Smooth muscle cell (in vitro differentiated cells): ENCODE data around the gene SORL1. TPM values are rescaled to one million over a fixed set of nuclear protein-coding genes. Genes with fewer than 3 reads are reported as not detected.

Experiments used
- DNase-seq: peaks from one replicate; lab custom pipeline; 2025; ENCODE audit not compliant: unreplicated experiment; lab: John Stamatoyannopoulos, UW
- H2AFZ ChIP-seq: fragments of 200-600 bp; sonication (generic); 2 replicates; pipeline ENCODE4 v1.6.0; 2016; ENCODE audit warnings: antibody characterized with exemption, low read depth, mild to moderate bottlenecking
- H3F3A ChIP-seq: fragments of 200-600 bp; sonication (generic); 2 replicates; pipeline ENCODE4 v1.6.0; 2017; ENCODE audit warnings: antibody characterized with exemption, low read depth
- H3K27ac ChIP-seq: fragments of 200-600 bp; sonication (generic); 2 replicates; pipeline ENCODE4 v1.5.1; 2016; ENCODE audit warnings: low read depth, mild to moderate bottlenecking
- H3K27me3 ChIP-seq: fragments of 200-600 bp; sonication (generic); 2 replicates; pipeline ENCODE4 v1.6.1; 2016; ENCODE audit warnings: low read depth, mild to moderate bottlenecking
- H3K36me3 ChIP-seq: fragments of 200-600 bp; sonication (generic); 2 replicates; pipeline ENCODE4 v1.5.1; 2016; ENCODE audit warnings: low read depth
- H3K4me1 ChIP-seq: fragments of 200-600 bp; sonication (generic); 2 replicates; pipeline ENCODE4 v1.5.1; 2016; ENCODE audit warnings: low read depth
- H3K4me2 ChIP-seq: fragments of 200-600 bp; sonication (generic); 2 replicates; pipeline ENCODE4 v1.6.0; 2016; ENCODE audit warnings: mild to moderate bottlenecking
- H3K4me3 ChIP-seq: fragments of 200-600 bp; sonication (generic); 2 replicates; pipeline ENCODE4 v1.5.1; 2016; ENCODE audit warnings: mild to moderate bottlenecking
- H3K79me2 ChIP-seq: fragments of 200-600 bp; sonication (generic); 2 replicates; pipeline ENCODE4 v1.6.0; 2016; ENCODE audit warnings: low read depth, mild to moderate bottlenecking
- H3K9ac ChIP-seq: fragments of 200-600 bp; sonication (generic); 2 replicates; pipeline ENCODE4 v1.6.0; 2016; ENCODE audit warnings: low read depth
- H3K9me3 ChIP-seq: fragments of 200-600 bp; sonication (generic); replicated peaks from 2 replicates; pipeline ENCODE4 v1.5.1; 2016; ENCODE audit warnings: low read depth
- H4K20me1 ChIP-seq: fragments of 200-600 bp; sonication (generic); 2 replicates; pipeline ENCODE4 v1.6.0; 2016; ENCODE audit warnings: low read depth
- CTCF ChIP-seq: fragments of 200-600 bp; sonication (generic); IDR thresholded peaks from 2 replicates; pipeline ENCODE4 v1.5.1; 2017; ENCODE audit warnings: borderline replicate concordance, mild to moderate bottlenecking, antibody characterized with exemption; ENCODE audit not compliant: insufficient read depth, poor library complexity, severe bottlenecking
- WGBS: methylation state at CpG from one replicate; pipeline ENCODE4 v1.1.7; 2016; ENCODE audit warnings: low lambda C conversion rate; 5-methylcytosine and 5-hydroxymethylcytosine counted together
- polyA plus RNA-seq: library from polyadenylated mRNA; unstranded; fragments of >200 nt; fragmentation: Nextera tagmentation; extraction: Ambion mirVana; gene quantifications from 2 replicates; pipeline ENCODE4 v1.2.1, GENCODE V29; 2016
- total RNA-seq: library from RNA; depleted of rRNA; stranded (reverse); fragments of >200 nt; gene quantifications from 2 replicates; pipeline ENCODE4 v1.2.3, GENCODE V29; 2014

Gene SORL1
- total and polyA plus RNA-seq, 2 experiments from 2014 or later, result 1.2 to 5.8 TPM

GRCh38 chr11:121654259-121654842 lies 202.2 kb downstream of the SORL1 start:
- Histone ChIP-seq H3K4me1 (peaks cover 31% of the 10 kb centered on the region), H3K36me3 (no peaks in the 10 kb centered on the region), H3K27ac (peak overlapping the region; percentile 98), H3F3A (no peaks in the 10 kb centered on the region), H3K27me3 (no peaks in the 10 kb centered on the region), H3K4me2 (peak overlapping the region; percentile 88), H3K79me2 (no peaks in the 10 kb centered on the region), H2AFZ (peak overlapping the region; percentile 64), H4K20me1 (no peaks in the 10 kb centered on the region), H3K4me3 (peak overlapping the region; percentile 53), H3K9ac (peak overlapping the region; percentile 94), H3K9me3 (no peaks in the 10 kb centered on the region)
- 63% methylated on average over 8 of the region's 8 CpGs for WGBS
- DNase-seq, result no peak
- TF ChIP-seq CTCF, result no peak

- H3K36me3 ChIP-seq, result no peaks in the 10 kb centered on the region
- DNase-seq, result no peak
- H3K9ac ChIP-seq, result peak overlapping the region; percentile 94
- H4K20me1 ChIP-seq, result no peaks in the 10 kb centered on the region
- 22% methylated on average over 16 of the region's 16 CpGs for WGBS
- no peaks in the 10 kb centered on the region for H3K27me3 ChIP-seq
- no peaks in the 10 kb centered on the region for H3K9me3 ChIP-seq
- TF ChIP-seq CTCF, result no peak
- H3F3A ChIP-seq, result no peaks in the 10 kb centered on the region
- H2AFZ ChIP-seq, result peak overlapping the region; percentile 64
- H3K4me1 ChIP-seq, result peaks cover 31% of the 10 kb centered on the region
- peak overlapping the region; percentile 88 for H3K4me2 ChIP-seq
- peak overlapping the region; percentile 53 for H3K4me3 ChIP-seq
- H3K27ac ChIP-seq, result peak overlapping the region; percentile 98
- no peaks in the 10 kb centered on the region for H3K79me2 ChIP-seq
Observed at GRCh38 chr11:121654843-121655536, 202.9 kb downstream of the SORL1 start.

GRCh38 chr11:121655537-121656327 lies 203.6 kb downstream of the SORL1 start:
- no peaks in the 10 kb centered on the region for H3K36me3 ChIP-seq
- H4K20me1 ChIP-seq, result no peaks in the 10 kb centered on the region
- peak overlapping the region; percentile 88 for H3K4me2 ChIP-seq
- no peaks in the 10 kb centered on the region for H3K27me3 ChIP-seq
- peak overlapping the region; percentile 98 for H3K27ac ChIP-seq
- DNase-seq, result peak; percentile 87
- H2AFZ ChIP-seq, result peak overlapping the region; percentile 70
- peaks cover 31% of the 10 kb centered on the region for H3K4me1 ChIP-seq
- no peaks in the 10 kb centered on the region for H3F3A ChIP-seq
- H3K79me2 ChIP-seq, result no peaks in the 10 kb centered on the region
- WGBS, result 2% methylated on average over 44 of the region's 44 CpGs
- H3K9me3 ChIP-seq, result no peaks in the 10 kb centered on the region
- peak overlapping the region; percentile 94 for H3K9ac ChIP-seq
- H3K4me3 ChIP-seq, result peak overlapping the region; percentile 53
- TF ChIP-seq CTCF, result peak; percentile 97
